HCT116 (cell line): Measurements from ENCODE around the gene INTS4. TPM values are rescaled to one million over a fixed set of nuclear protein-coding genes. Genes with fewer than 3 reads are reported as not detected.

Source experiments
- ATAC-seq: fragments of 200-7000 bp; cut with Tn5 transposase; 2 replicates; pipeline ENCODE4 v1.9.1; 2020; ENCODE audit warnings: mild to moderate bottlenecking, moderate library complexity
- BruUV-seq: library from RNA; stranded (reverse); fragments of 400-500 nt; replicated peaks from 2 replicates; lab custom pipeline; 2021; lab: Mats Ljungman, UMichigan
- CTCF ChIA-PET: fragments of 300-600 bp; sonication (Branson Sonifier 250); formaldehyde crosslinking; loops from one replicate; lab custom pipeline; 2021; ENCODE audit warnings: antibody characterized with exemption; lab: Charles Lee
- POLR2A ChIA-PET: fragments of 300-600, 350-600 bp; sonication (Branson Sonifier 250); formaldehyde crosslinking; loops from one replicate; lab custom pipeline; 2021; ENCODE audit warnings: antibody characterized with exemption; lab: Charles Lee
- RAD21 ChIA-PET, 2 experiments: fragments of 300-600 bp; sonication (Branson Sonifier 250); formaldehyde crosslinking; loops; one replicate each; lab custom pipeline; 2023; ENCODE audit warnings: low total read pairs in 2 of 2; ENCODE audit not compliant: uncharacterized antibody in 2 of 2, unreplicated experiment in 2 of 2, low non-redundant PET in 1 of 2; lab: Charles Lee
- DNase-seq: peaks from one replicate; pipeline ENCODE4 v3.0.0-alpha.2; 2010; ENCODE audit warnings: low read depth, low spot score
- H2AFZ ChIP-seq: fragments of 200-600 bp; shearing (Covaris generic), sonication (generic); 2 replicates; pipeline ENCODE4 v1.6.1; 2017; ENCODE audit warnings: low read depth, mixed run types, mixed read lengths, antibody characterized with exemption, low read length; ENCODE audit not compliant: poor library complexity, severe bottlenecking
- H3K27ac ChIP-seq: 2 replicates; pipeline ENCODE4 v1.5.1; 2012; ENCODE audit warnings: low read depth, low read length
- H3K27me3 ChIP-seq: fragments of 200-600 bp; sonication (generic); 2 replicates; pipeline ENCODE4 v1.6.1; 2016; ENCODE audit warnings: mixed run types, low read length, mixed read lengths; ENCODE audit not compliant: insufficient read depth
- H3K36me3 ChIP-seq, 2 experiments: fragments of 200-500 bp in 1 of 2; fragments of 200-600 bp in 1 of 2; sonication (Bioruptor generic) in 1 of 2; sonication (generic) in 1 of 2; 2 replicates each; pipeline versions ENCODE4 v1.5.1 to v1.6.1; 2014 to 2016; ENCODE audit warnings: low read length in 2 of 2, inconsistent platforms in 1 of 2, mixed read lengths in 1 of 2, mixed run types in 1 of 2; ENCODE audit not compliant: insufficient read depth in 2 of 2, control insufficient read depth in 1 of 2
- H3K4me1 ChIP-seq, 2 experiments: fragments of 200-600 bp in 1 of 2; sonication (generic) in 1 of 2; 2 replicates each; pipeline versions ENCODE4 v1.5.1 to v1.6.1; 2012 to 2017; ENCODE audit warnings: low read length in 2 of 2, inconsistent platforms in 1 of 2, mild to moderate bottlenecking in 1 of 2, mixed read lengths in 1 of 2, mixed run types in 1 of 2, moderate library complexity in 1 of 2; ENCODE audit not compliant: insufficient read depth in 2 of 2, control insufficient read depth in 1 of 2
- H3K4me2 ChIP-seq: fragments of 200-600 bp; sonication (generic); 2 replicates; pipeline ENCODE4 v1.6.1; 2017; ENCODE audit warnings: mixed run types, low read length, mixed read lengths
- H3K4me3 ChIP-seq, 2 experiments: fragments of 200-600 bp in 1 of 2; sonication (generic) in 1 of 2; replicated peaks in 1 of 2; 2 replicates each; pipeline ENCODE4 v1.5.1; 2011 to 2016; ENCODE audit warnings: low read length in 2 of 2, control low read depth in 1 of 2, low read depth in 1 of 2, mild to moderate bottlenecking in 1 of 2, mixed read lengths in 1 of 2, mixed run types in 1 of 2
- H3K79me2 ChIP-seq: fragments of 200-600 bp; sonication (generic); 2 replicates; pipeline ENCODE4 v1.6.1; 2017; ENCODE audit warnings: mild to moderate bottlenecking, mixed run types, low read length, moderate library complexity, mixed read lengths; ENCODE audit not compliant: insufficient read depth
- H3K9ac ChIP-seq: fragments of 200-600 bp; sonication (generic); 2 replicates; pipeline ENCODE4 v1.6.1; 2016; ENCODE audit warnings: low read length, mixed read lengths
- H3K9me2 ChIP-seq: fragments of 200-600 bp; sonication (generic), shearing (Covaris generic); 2 replicates; pipeline ENCODE4 v1.6.1; 2017; ENCODE audit warnings: mixed run types, mild to moderate bottlenecking, moderate library complexity; ENCODE audit not compliant: insufficient read depth
- H3K9me3 ChIP-seq, 2 experiments: fragments of 200-500 bp in 1 of 2; fragments of 200-600 bp in 1 of 2; sonication (Bioruptor generic) in 1 of 2; sonication (generic) in 1 of 2; 2 replicates each; pipeline ENCODE4 v1.6.1; 2014 to 2017; ENCODE audit warnings: low read length in 2 of 2, mixed read lengths in 2 of 2, inconsistent platforms in 1 of 2, low read depth in 1 of 2, mild to moderate bottlenecking in 1 of 2, mixed run types in 1 of 2, moderate library complexity in 1 of 2; ENCODE audit not compliant: control insufficient read depth in 1 of 2, insufficient read depth in 1 of 2
- H4K20me1 ChIP-seq: fragments of 200-600 bp; sonication (generic), shearing (Covaris generic); 2 replicates; pipeline ENCODE4 v1.6.1; 2017; ENCODE audit warnings: mixed run types, mild to moderate bottlenecking, moderate library complexity; ENCODE audit not compliant: insufficient read depth
- CEBPB ChIP-seq: IDR thresholded peaks from 2 replicates; pipeline ENCODE4 v1.6.1; 2012; ENCODE audit warnings: low read depth
- EGR1 ChIP-seq: IDR thresholded peaks from 2 replicates; pipeline ENCODE4 v1.6.1; 2012; ENCODE audit warnings: low read depth
- ELF1 ChIP-seq: IDR thresholded peaks from 2 replicates; pipeline ENCODE4 v1.6.1; 2012; ENCODE audit warnings: low read depth, borderline replicate concordance
- FOSL1 ChIP-seq: IDR thresholded peaks from 2 replicates; pipeline ENCODE4 v1.6.1; 2012; ENCODE audit warnings: low read depth
- JUND ChIP-seq: IDR thresholded peaks from 2 replicates; pipeline ENCODE4 v1.6.1; 2012
- MAX ChIP-seq: IDR thresholded peaks from 2 replicates; pipeline ENCODE4 v1.6.1; 2012
- POLR2A ChIP-seq: IDR thresholded peaks from 2 replicates; pipeline ENCODE4 v1.7.0; 2011; ENCODE audit warnings: borderline replicate concordance; ENCODE audit not compliant: insufficient read depth, insufficient read length; ENCODE audit errors: extremely low read depth
- POLR2AphosphoS5 ChIP-seq: IDR thresholded peaks from 2 replicates; pipeline ENCODE4 v1.6.1; 2011; ENCODE audit warnings: mild to moderate bottlenecking, low read depth, low read length, moderate library complexity
- RAD21 ChIP-seq: IDR thresholded peaks from 2 replicates; pipeline ENCODE4 v1.6.1; 2012; ENCODE audit warnings: low read depth, mild to moderate bottlenecking
- SP1 ChIP-seq: IDR thresholded peaks from 2 replicates; pipeline ENCODE4 v1.6.1; 2012; ENCODE audit warnings: low read depth
- TCF7L2 ChIP-seq: IDR thresholded peaks from 2 replicates; pipeline ENCODE4 v1.7.0; 2011; ENCODE audit warnings: borderline replicate concordance, inconsistent platforms; ENCODE audit not compliant: insufficient read depth, insufficient read length; ENCODE audit errors: extremely low read depth
- YY1 ChIP-seq: IDR thresholded peaks from 2 replicates; pipeline ENCODE4 v1.6.1; 2011; ENCODE audit warnings: low read length, low read depth, moderate library complexity, mild to moderate bottlenecking; ENCODE audit not compliant: insufficient replicate concordance; ENCODE audit errors: extremely low read depth
- ZNF274 ChIP-seq: fragments of 200-500 bp; sonication (Bioruptor generic); IDR thresholded peaks from 2 replicates; pipeline ENCODE4 v1.6.1; 2014; ENCODE audit warnings: mild to moderate bottlenecking, low read depth, low read length, inconsistent platforms
- intact Hi-C: fragments of 100-400 bp; cut with micrococcal nuclease; formaldehyde crosslinking; loops from 2 replicates; pipeline ENCODE4 v1.10.0; 2022
- total RNA-seq: library from RNA; stranded (reverse); gene quantifications from one replicate; pipeline ENCODE4 v1.2.1, GENCODE V29; 2021; ENCODE audit not compliant: unreplicated experiment
- TF ChIP-seq, protein P1 (sequence below): IDR thresholded peaks from 2 replicates; pipeline ENCODE4 v1.6.1; 2012
- TF ChIP-seq, protein P2 (sequence below): IDR thresholded peaks from 2 replicates; pipeline ENCODE4 v1.6.1; 2012; ENCODE audit warnings: low read depth
- TF ChIP-seq, protein P3 (sequence below), 3 experiments: fragments of 200-600 bp in 1 of 3; sonication (generic) in 1 of 3; IDR thresholded peaks in 2 of 3; conservative IDR thresholded peaks in 1 of 3; 2 replicates each; pipeline ENCODE4 v1.5.1; 2012 to 2017; ENCODE audit warnings: low read depth in 2 of 3, low read length in 2 of 3, antibody characterized with exemption in 1 of 3, borderline replicate concordance in 1 of 3, control low read depth in 1 of 3, mild to moderate bottlenecking in 1 of 3, mixed read lengths in 1 of 3, mixed run types in 1 of 3, moderate library complexity in 1 of 3; ENCODE audit not compliant: insufficient read depth in 1 of 3

INTS4 gene
- total RNA-seq, 1 experiment from 2014 or later, result 41.0 TPM

- no peak overlapping the region for H3K4me3 ChIP-seq
- no peaks in the 10 kb centered on the region for H3K4me1 ChIP-seq
- DNase-seq, result no peak
- no peak overlapping the region for H3K27ac ChIP-seq
- no peak overlapping the region for H3K4me2 ChIP-seq
- H3K27me3 ChIP-seq, result no peaks in the 10 kb centered on the region
- no peak overlapping the region for H2AFZ ChIP-seq
- H4K20me1 ChIP-seq, result no peaks in the 10 kb centered on the region
- H3K79me2 ChIP-seq, result no peaks in the 10 kb centered on the region
- intact Hi-C loops, result no loop called here
- H3K36me3 ChIP-seq, result peaks cover 0 to 5% of the 10 kb centered on the region in 2 experiments; a peak in 1 of 4 replicates
- no peaks in the 10 kb centered on the region for H3K9me2 ChIP-seq
- TF ChIP-seq TCF7L2 (no peak), RAD21 (no peak), POLR2AphosphoS5 (no peak)
- ChIA-PET POLR2A (no interaction called here), CTCF (no interaction called here), RAD21 (no interaction called here)
- BruUV-seq, result no TSS peak
- H3K9ac ChIP-seq, result no peak overlapping the region
- peaks cover 9% of the 10 kb centered on the region in 2 experiments; a peak in 2 of 4 replicates for H3K9me3 ChIP-seq
- ATAC-seq, result no peak
Observed at GRCh38 chr11:77854838-77855237, 139.6 kb downstream of the INTS4 start.

- H2AFZ ChIP-seq, result no peak overlapping the region
- no peak overlapping the region for H3K4me3 ChIP-seq
- no TSS peak for BruUV-seq
- DNase-seq (no peak), ATAC-seq (no peak)
- no peaks in the 10 kb centered on the region for H4K20me1 ChIP-seq
- peaks cover 0 to 5% of the 10 kb centered on the region in 2 experiments; a peak in 1 of 4 replicates for H3K36me3 ChIP-seq
- no peak overlapping the region for H3K4me2 ChIP-seq
- ChIA-PET RAD21 (no interaction called here), CTCF (no interaction called here), POLR2A (no interaction called here)
- H3K27me3 ChIP-seq, result no peaks in the 10 kb centered on the region
- H3K79me2 ChIP-seq, result no peaks in the 10 kb centered on the region
- intact Hi-C loops, result no loop called here
- no peaks in the 10 kb centered on the region for H3K9me2 ChIP-seq
- peaks cover 9% of the 10 kb centered on the region in 2 experiments; a peak in 2 of 4 replicates for H3K9me3 ChIP-seq
- no peak overlapping the region for H3K9ac ChIP-seq
- H3K27ac ChIP-seq, result no peak overlapping the region
- H3K4me1 ChIP-seq, result no peaks in the 10 kb centered on the region
- TF ChIP-seq POLR2AphosphoS5, result no peak
- TF ChIP-seq RAD21, result no peak
- TF ChIP-seq YY1, result no peak
- TF ChIP-seq, protein P1, sequence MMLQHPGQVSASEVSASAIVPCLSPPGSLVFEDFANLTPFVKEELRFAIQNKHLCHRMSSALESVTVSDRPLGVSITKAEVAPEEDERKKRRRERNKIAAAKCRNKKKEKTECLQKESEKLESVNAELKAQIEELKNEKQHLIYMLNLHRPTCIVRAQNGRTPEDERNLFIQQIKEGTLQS, result no peak
- no peak for TF ChIP-seq ZNF274
- no peak for TF ChIP-seq CEBPB
- TF ChIP-seq MAX, result no peak
- TF ChIP-seq SP1, result no peak
- no peak for TF ChIP-seq JUND
- TF ChIP-seq, protein P2, sequence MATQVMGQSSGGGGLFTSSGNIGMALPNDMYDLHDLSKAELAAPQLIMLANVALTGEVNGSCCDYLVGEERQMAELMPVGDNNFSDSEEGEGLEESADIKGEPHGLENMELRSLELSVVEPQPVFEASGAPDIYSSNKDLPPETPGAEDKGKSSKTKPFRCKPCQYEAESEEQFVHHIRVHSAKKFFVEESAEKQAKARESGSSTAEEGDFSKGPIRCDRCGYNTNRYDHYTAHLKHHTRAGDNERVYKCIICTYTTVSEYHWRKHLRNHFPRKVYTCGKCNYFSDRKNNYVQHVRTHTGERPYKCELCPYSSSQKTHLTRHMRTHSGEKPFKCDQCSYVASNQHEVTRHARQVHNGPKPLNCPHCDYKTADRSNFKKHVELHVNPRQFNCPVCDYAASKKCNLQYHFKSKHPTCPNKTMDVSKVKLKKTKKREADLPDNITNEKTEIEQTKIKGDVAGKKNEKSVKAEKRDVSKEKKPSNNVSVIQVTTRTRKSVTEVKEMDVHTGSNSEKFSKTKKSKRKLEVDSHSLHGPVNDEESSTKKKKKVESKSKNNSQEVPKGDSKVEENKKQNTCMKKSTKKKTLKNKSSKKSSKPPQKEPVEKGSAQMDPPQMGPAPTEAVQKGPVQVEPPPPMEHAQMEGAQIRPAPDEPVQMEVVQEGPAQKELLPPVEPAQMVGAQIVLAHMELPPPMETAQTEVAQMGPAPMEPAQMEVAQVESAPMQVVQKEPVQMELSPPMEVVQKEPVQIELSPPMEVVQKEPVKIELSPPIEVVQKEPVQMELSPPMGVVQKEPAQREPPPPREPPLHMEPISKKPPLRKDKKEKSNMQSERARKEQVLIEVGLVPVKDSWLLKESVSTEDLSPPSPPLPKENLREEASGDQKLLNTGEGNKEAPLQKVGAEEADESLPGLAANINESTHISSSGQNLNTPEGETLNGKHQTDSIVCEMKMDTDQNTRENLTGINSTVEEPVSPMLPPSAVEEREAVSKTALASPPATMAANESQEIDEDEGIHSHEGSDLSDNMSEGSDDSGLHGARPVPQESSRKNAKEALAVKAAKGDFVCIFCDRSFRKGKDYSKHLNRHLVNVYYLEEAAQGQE, result no peak
- TF ChIP-seq EGR1, result no peak
- no peak for TF ChIP-seq ELF1
- TF ChIP-seq FOSL1, result no peak
- TF ChIP-seq, protein P3, sequence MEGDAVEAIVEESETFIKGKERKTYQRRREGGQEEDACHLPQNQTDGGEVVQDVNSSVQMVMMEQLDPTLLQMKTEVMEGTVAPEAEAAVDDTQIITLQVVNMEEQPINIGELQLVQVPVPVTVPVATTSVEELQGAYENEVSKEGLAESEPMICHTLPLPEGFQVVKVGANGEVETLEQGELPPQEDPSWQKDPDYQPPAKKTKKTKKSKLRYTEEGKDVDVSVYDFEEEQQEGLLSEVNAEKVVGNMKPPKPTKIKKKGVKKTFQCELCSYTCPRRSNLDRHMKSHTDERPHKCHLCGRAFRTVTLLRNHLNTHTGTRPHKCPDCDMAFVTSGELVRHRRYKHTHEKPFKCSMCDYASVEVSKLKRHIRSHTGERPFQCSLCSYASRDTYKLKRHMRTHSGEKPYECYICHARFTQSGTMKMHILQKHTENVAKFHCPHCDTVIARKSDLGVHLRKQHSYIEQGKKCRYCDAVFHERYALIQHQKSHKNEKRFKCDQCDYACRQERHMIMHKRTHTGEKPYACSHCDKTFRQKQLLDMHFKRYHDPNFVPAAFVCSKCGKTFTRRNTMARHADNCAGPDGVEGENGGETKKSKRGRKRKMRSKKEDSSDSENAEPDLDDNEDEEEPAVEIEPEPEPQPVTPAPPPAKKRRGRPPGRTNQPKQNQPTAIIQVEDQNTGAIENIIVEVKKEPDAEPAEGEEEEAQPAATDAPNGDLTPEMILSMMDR (IDR thresholded peaks at IDR 0.05 in 2 of 3, conservative IDR thresholded peaks at IDR 0.05 in 1 of 3; ENCODE audit: borderline replicate concordance in 1 of 3, insufficient read depth in 1 of 3, low read depth in 2 of 3, low read length in 2 of 3), result no peak
- no peak for TF ChIP-seq POLR2A
Observed at GRCh38 chr11:77851503-77851902, 143.0 kb downstream of the INTS4 start.
